A549 treated with Mapracorat at 1 μM for 4 hours (cell line): ENCODE results near the gene DDR2. TPM values are rescaled to one million over a fixed set of nuclear protein-coding genes. Genes with fewer than 3 reads are reported as not detected.

ENCODE experiments used
- total RNA-seq: library from RNA; stranded (reverse); fragments of 200-300 nt; extraction: Qiagen RNA extraction; gene quantifications from 5 replicates; pipeline ENCODE4 v1.2.3, GENCODE V29; 2022

The DDR2 gene
- total RNA-seq = 0.21 to 0.57 TPM (median 0.41 TPM) in 5 replicates

GRCh38 chr1:162632217-162632666, at the start of gene DDR2:
DDR2 (plus strand) TSS chr1:162632464; CDS start chr1:162719064, 86,600 bp downstream.

GRCh38 chr1:162790303-162790984, 158.2 kb downstream of the DDR2 start, which contains the start of gene HSD17B7:
HSD17B7 (plus strand) TSS chr1:162790702; CDS start chr1:162790801, 99 bp downstream.

Other genes starting within 250 kb of the DDR2 start
- 0.13 to 0.27 TPM (median 0.15 TPM) in 4 of 5 replicates, not detected in the other for gene SH2D1B, start 220.3 kb upstream of the DDR2 start, total RNA-seq
- gene UHMK1, start 134.6 kb upstream of the DDR2 start, total RNA-seq = 14.9 to 19.9 TPM (median 18.7 TPM) in 5 replicates
- 28.2 to 43.9 TPM (median 32.0 TPM) in 5 replicates for gene UAP1, start 70.7 kb upstream of the DDR2 start, total RNA-seq
- gene HSD17B7, start 158.2 kb downstream of the DDR2 start, total RNA-seq = 8.0 to 11.3 TPM (median 8.8 TPM) in 5 replicates
- gene CCDC190, start 228.7 kb downstream of the DDR2 start, total RNA-seq = not detected in 5 replicates